Loucy (cell line): ENCODE data around the gene ARID1B.

Experiments used
- EZH2phosphoT487 ChIP-seq: fragments of 200-600 bp; IDR thresholded peaks from 2 replicates; pipeline ENCODE4 v1.6.1; 2018; ENCODE audit warnings: antibody characterized with exemption, mild to moderate bottlenecking, moderate library complexity, borderline replicate concordance
- TF ChIP-seq, protein P1 (sequence below): fragments of 200-600 bp; sonication (generic); conservative IDR thresholded peaks from 2 replicates; pipeline ENCODE4 v1.5.1; 2014; ENCODE audit warnings: mild to moderate bottlenecking, antibody characterized with exemption, low read length

DNA sequence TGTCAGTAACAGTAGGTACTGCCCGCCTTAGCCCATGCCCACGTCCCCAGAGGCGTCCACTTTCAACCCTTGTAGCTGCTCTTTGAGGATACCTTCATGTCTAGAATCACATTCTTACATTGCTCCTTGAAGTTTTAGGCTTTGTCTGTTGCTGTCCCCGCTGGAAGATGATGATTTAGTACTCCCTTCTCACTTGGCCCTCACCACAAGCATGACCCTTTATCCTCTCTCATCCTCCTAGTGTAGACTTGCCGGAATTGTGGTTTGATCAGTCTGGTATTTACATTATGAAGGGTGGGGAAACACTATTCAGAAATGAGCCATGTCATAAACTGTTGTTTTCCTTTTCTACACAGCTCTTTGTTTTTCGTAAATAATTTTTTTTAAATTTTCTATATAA is 87.4 kb downstream of the ARID1B start:
- TF ChIP-seq, protein P1, sequence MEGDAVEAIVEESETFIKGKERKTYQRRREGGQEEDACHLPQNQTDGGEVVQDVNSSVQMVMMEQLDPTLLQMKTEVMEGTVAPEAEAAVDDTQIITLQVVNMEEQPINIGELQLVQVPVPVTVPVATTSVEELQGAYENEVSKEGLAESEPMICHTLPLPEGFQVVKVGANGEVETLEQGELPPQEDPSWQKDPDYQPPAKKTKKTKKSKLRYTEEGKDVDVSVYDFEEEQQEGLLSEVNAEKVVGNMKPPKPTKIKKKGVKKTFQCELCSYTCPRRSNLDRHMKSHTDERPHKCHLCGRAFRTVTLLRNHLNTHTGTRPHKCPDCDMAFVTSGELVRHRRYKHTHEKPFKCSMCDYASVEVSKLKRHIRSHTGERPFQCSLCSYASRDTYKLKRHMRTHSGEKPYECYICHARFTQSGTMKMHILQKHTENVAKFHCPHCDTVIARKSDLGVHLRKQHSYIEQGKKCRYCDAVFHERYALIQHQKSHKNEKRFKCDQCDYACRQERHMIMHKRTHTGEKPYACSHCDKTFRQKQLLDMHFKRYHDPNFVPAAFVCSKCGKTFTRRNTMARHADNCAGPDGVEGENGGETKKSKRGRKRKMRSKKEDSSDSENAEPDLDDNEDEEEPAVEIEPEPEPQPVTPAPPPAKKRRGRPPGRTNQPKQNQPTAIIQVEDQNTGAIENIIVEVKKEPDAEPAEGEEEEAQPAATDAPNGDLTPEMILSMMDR = no peak
- TF ChIP-seq EZH2phosphoT487 = no peak
